Left ventricle myocardium inferior (tissue), 1 donor: ENCODE results near the gene SORCS2. TPM values are rescaled to one million over a fixed set of nuclear protein-coding genes. Genes with fewer than 3 reads are reported as not detected.

Experiments used
- DNase-seq: peaks from one replicate; pipeline ENCODE4 v3.0.0-alpha.2; 2020
- H3K27ac ChIP-seq: fragments of 200-600 bp; replicated peaks from 2 replicates; pipeline ENCODE4 v1.8.0; 2021
- H3K27me3 ChIP-seq: fragments of 200-600 bp; 2 replicates; pipeline ENCODE4 v1.8.0; 2021; ENCODE audit warnings: low read depth
- H3K36me3 ChIP-seq: fragments of 200-600 bp; 2 replicates; pipeline ENCODE4 v1.8.0; 2021
- H3K4me1 ChIP-seq: fragments of 200-600 bp; 2 replicates; pipeline ENCODE4 v1.8.0; 2021
- H3K4me3 ChIP-seq: fragments of 200-600 bp; 2 replicates; pipeline ENCODE4 v1.8.0; 2021; ENCODE audit warnings: mild to moderate bottlenecking, moderate library complexity
- H3K9me3 ChIP-seq: fragments of 200-600 bp; replicated peaks from 2 replicates; pipeline ENCODE4 v1.8.0; 2021
- CTCF ChIP-seq: fragments of 200-600 bp; IDR thresholded peaks from 2 replicates; pipeline ENCODE4 v1.8.0; 2021; ENCODE audit warnings: antibody characterized with exemption, mild to moderate bottlenecking, borderline replicate concordance
- intact Hi-C: fragments of 100-400 bp; cut with micrococcal nuclease; formaldehyde crosslinking; loops from one replicate; pipeline ENCODE4 v1.11.0; 2022
- total RNA-seq: library from RNA; stranded (reverse); fragmentation: NEBNext Ultra II Directional; extraction: Animal tissue kit (Norgen Biotek cat#: 25700); gene quantifications from one replicate; pipeline ENCODE4 v1.2.1, GENCODE V29; 2021
- donor health status: DM: no; HTN: yes; CAD: no; lungs with severe emphysema.

The SORCS2 gene
- total RNA-seq, 1 donor from 2014 or later, result 1.2 TPM

- Histone ChIP-seq H3K9me3 (no peaks in the 10 kb centered on the region), H3K27me3 (peaks cover 67% of the 10 kb centered on the region), H3K4me1 (no peaks in the 10 kb centered on the region), H3K4me3 (no peak overlapping the region), H3K27ac (no peak overlapping the region), H3K36me3 (no peaks in the 10 kb centered on the region)
- intact Hi-C loops, result no loop called here
- TF ChIP-seq CTCF, result no peak
- DNase-seq, result no peak
These were observed 309.5 kb downstream of the SORCS2 start for GRCh38 chr4:7501873-7502272.

DNA sequence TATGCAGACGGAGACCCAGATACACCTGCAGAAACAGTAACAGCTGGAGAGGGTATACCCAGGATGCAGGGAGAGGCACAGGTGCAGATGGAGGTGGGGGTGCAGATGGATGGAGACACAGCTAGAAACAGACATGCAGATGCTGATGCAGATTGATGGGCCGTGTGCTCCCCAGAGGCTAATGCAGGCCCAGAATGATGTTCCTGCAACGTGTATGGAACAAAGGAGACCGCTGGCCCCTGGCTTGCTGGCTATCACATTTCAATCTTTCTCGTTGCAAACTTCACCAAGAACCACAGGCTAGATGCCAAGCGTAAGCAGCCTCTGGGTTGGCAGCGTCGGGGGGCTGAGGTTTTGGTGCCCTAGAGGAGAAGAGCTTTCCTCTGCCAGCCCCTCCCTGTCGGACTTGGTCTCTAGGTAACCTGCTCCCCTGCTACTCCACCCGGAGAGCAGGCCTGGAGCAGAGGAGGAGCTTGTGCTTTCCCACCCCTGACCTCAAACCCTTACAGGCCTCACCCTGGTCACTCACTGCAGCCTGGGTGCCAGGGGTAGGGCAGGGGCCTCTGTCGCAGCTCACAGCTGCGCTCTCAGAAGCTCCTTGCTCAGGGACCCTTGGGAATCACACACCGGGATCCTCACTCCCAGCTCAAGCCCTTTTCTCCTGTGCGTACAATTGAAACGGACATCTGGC, 311.4 kb downstream of the SORCS2 start:
- Histone ChIP-seq H3K36me3 (no peaks in the 10 kb centered on the region), H3K4me3 (no peak overlapping the region), H3K4me1 (no peaks in the 10 kb centered on the region), H3K9me3 (no peaks in the 10 kb centered on the region), H3K27me3 (peaks cover 70% of the 10 kb centered on the region), H3K27ac (no peak overlapping the region)
- intact Hi-C loops, result no loop called here
- DNase-seq, result no peak
- no peak for TF ChIP-seq CTCF

GRCh38 chr4:7505116-7505900, 313.0 kb downstream of the SORCS2 start:
- TF ChIP-seq CTCF, result no peak
- DNase-seq, result no peak

GRCh38 chr4:7506119-7506518, 313.8 kb downstream of the SORCS2 start:
- no peak overlapping the region for H3K4me3 ChIP-seq
- no peaks in the 10 kb centered on the region for H3K36me3 ChIP-seq
- H3K27me3 ChIP-seq, result peaks cover 72% of the 10 kb centered on the region
- H3K9me3 ChIP-seq, result no peaks in the 10 kb centered on the region
- TF ChIP-seq CTCF, result no peak
- H3K4me1 ChIP-seq, result no peaks in the 10 kb centered on the region
- intact Hi-C loops, result no loop called here
- no peak overlapping the region for H3K27ac ChIP-seq
- DNase-seq, result no peak

More at GRCh38 chr4:7505116-7505900, 313.0 kb downstream of the SORCS2 start:
- Histone ChIP-seq H3K27me3 (peaks cover 71% of the 10 kb centered on the region), H3K36me3 (no peaks in the 10 kb centered on the region), H3K27ac (no peak overlapping the region), H3K4me1 (no peaks in the 10 kb centered on the region), H3K4me3 (no peak overlapping the region), H3K9me3 (no peaks in the 10 kb centered on the region)
- intact Hi-C loops, result no loop called here

GRCh38 chr4:7506572-7506971, 314.2 kb downstream of the SORCS2 start:
- Histone ChIP-seq H3K27ac (no peak overlapping the region), H3K9me3 (no peaks in the 10 kb centered on the region), H3K36me3 (no peaks in the 10 kb centered on the region), H3K27me3 (peaks cover 69% of the 10 kb centered on the region), H3K4me1 (no peaks in the 10 kb centered on the region), H3K4me3 (no peak overlapping the region)
- intact Hi-C loops, result no loop called here
- TF ChIP-seq CTCF, result no peak
- DNase-seq, result no peak
